BE2C (cell line): ENCODE measurements around the gene RANBP17.

Experiments used
- DNase-seq: peaks from one replicate; pipeline ENCODE4 v3.0.0-alpha.2; 2020
- H3K27me3 ChIP-seq: fragments of 250-450 bp; sonication (Bioruptor Pico); 2 replicates; pipeline ENCODE4 v1.5.1; 2020; ENCODE audit warnings: mild to moderate bottlenecking
- H3K36me3 ChIP-seq: fragments of 250-450 bp; sonication (Bioruptor Pico); 2 replicates; pipeline ENCODE4 v1.5.1; 2020; ENCODE audit warnings: mild to moderate bottlenecking
- H3K4me1 ChIP-seq: fragments of 250-450 bp; sonication (Bioruptor Pico); 2 replicates; pipeline ENCODE4 v1.5.1; 2020
- H3K4me3 ChIP-seq: 2 replicates; pipeline ENCODE4 v1.5.1; 2011; ENCODE audit warnings: low read depth, low read length
- H3K9me3 ChIP-seq: fragments of 250-450 bp; sonication (Bioruptor Pico); 2 replicates; pipeline ENCODE4 v1.5.1; 2020
- CTCF ChIP-seq: IDR thresholded peaks from 2 replicates; pipeline ENCODE4 v1.5.1; 2012; ENCODE audit warnings: mild to moderate bottlenecking, low read depth, low read length

The RANBP17 gene

GRCh38 chr5:170874017-170874416 lies 12.2 kb downstream of the RANBP17 start:
- no peak for TF ChIP-seq CTCF
- no peak for DNase-seq
- no peaks in the 10 kb centered on the region; the same call in 1 of the 2 replicates for H3K4me1 ChIP-seq
- no peaks in the 10 kb centered on the region for H3K27me3 ChIP-seq
- H3K9me3 ChIP-seq, result no peaks in the 10 kb centered on the region
- no peak overlapping the region for H3K4me3 ChIP-seq
- no peaks in the 10 kb centered on the region for H3K36me3 ChIP-seq

DNA sequence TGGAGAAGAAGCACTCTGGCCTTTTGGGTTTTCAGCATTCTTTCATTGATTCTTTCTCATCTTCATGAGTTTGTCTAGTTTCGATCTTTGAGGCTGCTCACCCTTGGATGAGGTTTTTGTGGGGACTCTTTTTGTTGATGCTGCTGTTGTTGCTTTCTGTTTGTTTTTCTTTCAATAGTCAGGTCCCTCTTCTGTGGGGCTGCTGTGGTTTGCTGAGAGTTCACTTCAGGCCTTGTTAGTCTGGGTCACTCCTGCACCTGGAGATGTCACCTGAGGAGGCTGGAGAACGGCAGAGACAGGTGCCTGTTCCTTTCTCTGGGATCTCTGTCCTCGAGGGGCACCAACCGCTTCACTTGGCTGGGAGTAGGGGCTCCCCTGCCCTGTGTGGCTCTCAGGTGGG lies 14.0 kb downstream of the RANBP17 start:
- DNase-seq, result no peak
- no peaks in the 10 kb centered on the region; the same call in 1 of the 2 replicates for H3K4me1 ChIP-seq
- H3K27me3 ChIP-seq, result no peaks in the 10 kb centered on the region
- no peaks in the 10 kb centered on the region for H3K36me3 ChIP-seq
- no peak for TF ChIP-seq CTCF
- H3K9me3 ChIP-seq, result no peaks in the 10 kb centered on the region
- no peak overlapping the region for H3K4me3 ChIP-seq

- Histone ChIP-seq H3K4me1 (no peaks in the 10 kb centered on the region; the same call in 1 of the 2 replicates), H3K9me3 (no peaks in the 10 kb centered on the region), H3K36me3 (peaks cover 2% of the 10 kb centered on the region; the same call in 1 of the 2 replicates), H3K27me3 (no peaks in the 10 kb centered on the region), H3K4me3 (no peak overlapping the region)
- no peak for TF ChIP-seq CTCF
- no peak for DNase-seq
These were observed 18.3 kb downstream of the RANBP17 start for GRCh38 chr5:170880084-170880483.

- Histone ChIP-seq H3K4me1 (0 out of 2 replicates have a peak, but pooled peaks cover 3% of the 10 kb centered on the region), H3K36me3 (peaks cover 7% of the 10 kb centered on the region; the same call in 1 of the 2 replicates), H3K27me3 (no peaks in the 10 kb centered on the region), H3K4me3 (no peak overlapping the region), H3K9me3 (no peaks in the 10 kb centered on the region)
- DNase-seq, result no peak
- TF ChIP-seq CTCF, result no peak
These were observed 20.5 kb downstream of the RANBP17 start for GRCh38 chr5:170882345-170882744.

DNA sequence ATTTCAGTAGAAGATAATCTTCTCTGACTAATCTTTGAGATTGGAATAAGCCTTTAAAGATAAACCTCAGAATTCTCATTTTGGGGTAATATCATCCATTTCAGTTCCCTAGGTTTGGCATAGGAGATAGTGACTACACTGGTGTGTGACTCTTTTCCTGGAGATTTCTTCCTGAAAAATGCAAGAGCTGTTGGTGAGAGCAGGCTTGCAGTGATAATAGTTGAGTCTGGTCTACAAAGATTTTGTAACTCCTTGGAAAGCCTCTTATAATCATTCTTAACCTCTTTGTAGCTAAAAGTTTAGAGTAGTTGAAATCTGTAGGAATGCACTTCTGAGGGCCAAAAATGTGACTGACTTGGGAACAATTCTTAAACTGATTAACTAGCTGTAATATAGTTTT lies 23.4 kb downstream of the RANBP17 start:
- Histone ChIP-seq H3K27me3 (no peaks in the 10 kb centered on the region), H3K9me3 (no peaks in the 10 kb centered on the region; the same call in 1 of the 2 replicates), H3K4me1 (0 out of 2 replicates have a peak, but pooled peaks cover 3% of the 10 kb centered on the region), H3K4me3 (no peak overlapping the region), H3K36me3 (peaks cover 9% of the 10 kb centered on the region; the same call in 1 of the 2 replicates)
- no peak for TF ChIP-seq CTCF
- DNase-seq, result no peak

DNA sequence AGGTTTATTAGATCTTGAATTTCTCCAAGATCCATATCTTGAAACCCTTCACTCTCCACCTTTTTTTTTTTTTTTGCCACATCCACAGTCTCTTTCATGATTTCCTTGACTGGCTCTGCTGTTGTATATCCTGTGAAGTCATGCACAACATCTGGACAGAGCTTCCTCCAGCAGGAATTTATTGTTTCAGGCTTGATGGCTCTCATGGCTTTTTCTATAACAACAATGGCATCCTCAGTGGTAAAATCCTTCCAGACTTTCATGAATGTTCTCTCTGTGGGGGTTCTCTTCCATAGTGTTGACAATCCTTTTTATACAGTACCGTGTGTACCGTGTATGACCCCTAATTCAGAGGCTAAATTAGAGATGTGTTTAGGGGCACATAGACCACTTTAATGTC lies 24.0 kb downstream of the RANBP17 start:
- 0 out of 2 replicates have a peak, but pooled peaks cover 3% of the 10 kb centered on the region for H3K4me1 ChIP-seq
- H3K36me3 ChIP-seq, result peaks cover 9% of the 10 kb centered on the region; the same call in 1 of the 2 replicates
- H3K27me3 ChIP-seq, result no peaks in the 10 kb centered on the region
- H3K4me3 ChIP-seq, result no peak overlapping the region
- TF ChIP-seq CTCF, result no peak
- no peak for DNase-seq
- no peaks in the 10 kb centered on the region; the same call in 1 of the 2 replicates for H3K9me3 ChIP-seq
